Memory B cell (primary cell): ENCODE results near the gene AMIGO2.
"Not testable (repeated sequence)": the region's sequence is repeated elsewhere in the genome, so short reads cannot be mapped to it uniquely, and the experiment has no call there.

Source experiments
- ATAC-seq: fragments of 150-1000 bp; cut with Tn5 transposase; 2 replicates; pipeline ENCODE4 v1.10.0; 2021; ENCODE audit warnings: low read depth, mild to moderate bottlenecking, moderate library complexity
- DNase-seq, 2 donors: peaks; one replicate each; pipeline ENCODE4 v3.0.0; 2022; ENCODE audit warnings: low spot score in 2 of 2
- H3K27ac Mint-ChIP-seq: one replicate; pipeline ENCODE4 v1.8.0; 2022; ENCODE audit warnings: mild to moderate bottlenecking, moderate library complexity, mixed read lengths
- H3K27me3 Mint-ChIP-seq: one replicate; pipeline ENCODE4 v1.8.0; 2022; ENCODE audit warnings: mixed read lengths
- H3K36me3 Mint-ChIP-seq: one replicate; pipeline ENCODE4 v1.8.0; 2022; ENCODE audit warnings: mild to moderate bottlenecking, mixed read lengths
- H3K4me1 Mint-ChIP-seq: one replicate; pipeline ENCODE4 v1.8.0; 2022; ENCODE audit warnings: mixed read lengths
- H3K4me3 Mint-ChIP-seq: one replicate; pipeline ENCODE4 v1.8.0; 2022; ENCODE audit warnings: mild to moderate bottlenecking, moderate library complexity, mixed read lengths
- H3K9me3 Mint-ChIP-seq: one replicate; pipeline ENCODE4 v1.8.0; 2022; ENCODE audit warnings: mixed read lengths

The AMIGO2 gene

DNA sequence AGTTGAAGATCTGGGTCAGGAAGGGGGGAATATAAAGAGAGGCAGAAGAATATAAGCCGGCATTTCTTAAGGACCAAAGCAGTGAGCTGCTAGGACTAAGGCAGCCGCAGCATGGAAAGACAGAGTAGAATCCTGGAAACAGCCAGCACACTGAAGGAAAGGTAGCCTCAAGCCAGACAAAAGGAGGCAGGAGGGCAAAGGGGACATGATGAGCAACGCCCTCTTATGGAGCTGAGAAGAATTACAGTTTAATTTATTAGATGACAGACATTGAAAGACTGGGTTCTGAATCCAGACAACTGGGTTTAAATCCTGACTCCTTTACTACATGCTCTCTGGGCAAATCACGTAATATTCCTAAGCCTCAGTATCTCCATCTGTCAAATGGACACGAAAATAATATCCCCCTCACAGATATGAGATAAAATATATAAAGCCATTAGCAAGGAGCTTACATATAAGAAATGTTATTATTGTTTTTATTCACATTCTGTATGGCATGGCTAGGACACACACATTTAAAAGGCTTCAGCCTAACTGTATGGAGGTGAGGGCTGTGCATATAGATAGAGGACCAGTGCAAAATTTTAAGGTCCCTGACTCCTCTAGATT is 8.4 kb downstream of the AMIGO2 start:
- Mint-ChIP-seq H3K27me3 (no peaks in the 10 kb centered on the region), H3K9me3 (no peaks in the 10 kb centered on the region), H3K27ac (no peak overlapping the region), H3K4me1 (peaks cover 6% of the 10 kb centered on the region), H3K4me3 (no peak overlapping the region), H3K36me3 (no peaks in the 10 kb centered on the region)
- DNase-seq (no peak), ATAC-seq (no peak)

DNA sequence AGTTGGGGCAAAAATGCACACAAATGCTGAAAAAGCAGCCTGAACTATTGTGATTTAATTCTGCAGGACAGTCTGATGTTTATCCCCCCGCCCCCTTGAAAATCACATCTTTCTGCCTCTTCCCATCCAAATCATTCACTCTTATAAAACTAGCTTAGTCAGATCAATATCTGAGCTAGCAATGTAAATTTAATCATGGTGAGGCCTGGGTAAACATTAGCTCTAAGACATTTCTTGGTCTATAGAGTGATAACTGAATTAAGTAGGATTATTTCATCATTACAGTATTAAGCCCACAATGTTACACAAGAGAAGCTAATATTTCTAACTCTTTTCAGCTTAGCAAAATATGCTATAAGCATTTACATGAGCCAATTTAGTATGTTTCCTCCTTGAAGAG is 9.4 kb downstream of the AMIGO2 start:
- no peak for DNase-seq
- Mint-ChIP-seq H3K27me3 (no peaks in the 10 kb centered on the region), H3K9me3 (no peaks in the 10 kb centered on the region), H3K4me1 (peaks cover 6% of the 10 kb centered on the region), H3K4me3 (no peak overlapping the region), H3K36me3 (no peaks in the 10 kb centered on the region), H3K27ac (no peak overlapping the region)
- ATAC-seq = no peak

- Mint-ChIP-seq H3K27ac (peak overlapping the region; percentile 0), H3K27me3 (no peaks in the 10 kb centered on the region), H3K4me1 (peaks cover 6% of the 10 kb centered on the region), H3K9me3 (no peaks in the 10 kb centered on the region), H3K36me3 (no peaks in the 10 kb centered on the region), H3K4me3 (no peak overlapping the region)
- no peak for DNase-seq
- no peak for ATAC-seq
These were observed 11.2 kb downstream of the AMIGO2 start for GRCh38 chr12:47068539-47068938.

DNA sequence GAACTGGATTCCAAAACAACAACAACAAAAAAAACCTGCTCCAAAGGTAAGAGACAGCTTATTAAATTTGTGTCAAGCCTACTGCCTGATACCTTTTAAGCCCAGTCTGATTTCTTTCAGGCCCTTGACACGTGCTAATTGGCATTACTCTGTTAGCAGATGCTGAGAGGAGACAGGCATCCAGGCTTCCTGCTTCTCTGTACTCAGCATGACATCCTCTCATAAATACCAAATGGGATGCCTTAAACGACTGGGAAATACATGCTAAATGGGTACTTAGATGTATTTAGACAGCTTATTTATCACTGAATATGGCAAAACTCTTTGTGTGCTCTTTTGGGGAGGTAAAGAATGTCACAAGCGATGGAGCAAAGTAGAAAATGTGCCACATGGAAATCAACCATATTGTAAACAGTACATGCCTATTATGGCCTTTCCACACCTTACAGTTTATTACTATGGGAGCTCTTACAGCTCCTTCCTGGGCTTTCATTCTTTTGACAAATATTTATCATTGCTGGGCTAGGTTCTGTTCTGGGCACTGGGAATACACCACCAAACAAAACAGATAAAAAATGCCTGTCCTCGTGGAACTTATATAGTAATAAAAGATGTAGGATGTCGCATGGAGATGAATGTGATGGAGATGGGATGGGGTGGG is 11.9 kb downstream of the AMIGO2 start:
- H3K27ac Mint-ChIP-seq = peak overlapping the region; percentile 0
- H3K9me3 Mint-ChIP-seq = no peaks in the 10 kb centered on the region
- DNase-seq (no peak), ATAC-seq (no peak)
- H3K27me3 Mint-ChIP-seq = no peaks in the 10 kb centered on the region
- H3K4me1 Mint-ChIP-seq = peaks cover 6% of the 10 kb centered on the region
- no peak overlapping the region for H3K4me3 Mint-ChIP-seq
- no peaks in the 10 kb centered on the region for H3K36me3 Mint-ChIP-seq

DNA sequence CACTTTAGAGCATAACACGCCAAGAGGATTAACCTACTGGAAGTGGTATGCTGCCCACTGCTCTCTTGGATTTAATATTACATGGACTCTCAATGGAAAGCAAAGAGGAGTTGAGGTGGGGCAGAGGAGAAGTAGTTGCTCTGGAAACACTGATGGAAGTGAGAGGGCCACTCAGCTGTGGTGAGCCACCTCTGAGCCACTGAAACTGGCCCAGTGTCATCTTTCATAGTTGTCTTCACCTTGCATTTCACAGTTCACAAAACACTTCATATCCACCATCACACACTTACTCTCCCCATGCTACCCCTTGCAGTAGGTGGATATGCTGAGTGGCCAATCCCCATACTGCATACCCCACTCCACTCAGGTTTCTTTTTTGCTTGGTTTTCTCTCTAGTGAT is 12.6 kb downstream of the AMIGO2 start:
- Mint-ChIP-seq H3K36me3 (no peaks in the 10 kb centered on the region), H3K27me3 (no peaks in the 10 kb centered on the region), H3K27ac (no peak overlapping the region), H3K9me3 (no peaks in the 10 kb centered on the region), H3K4me1 (peaks cover 6% of the 10 kb centered on the region), H3K4me3 (no peak overlapping the region)
- DNase-seq (no peak), ATAC-seq (no peak)

DNA sequence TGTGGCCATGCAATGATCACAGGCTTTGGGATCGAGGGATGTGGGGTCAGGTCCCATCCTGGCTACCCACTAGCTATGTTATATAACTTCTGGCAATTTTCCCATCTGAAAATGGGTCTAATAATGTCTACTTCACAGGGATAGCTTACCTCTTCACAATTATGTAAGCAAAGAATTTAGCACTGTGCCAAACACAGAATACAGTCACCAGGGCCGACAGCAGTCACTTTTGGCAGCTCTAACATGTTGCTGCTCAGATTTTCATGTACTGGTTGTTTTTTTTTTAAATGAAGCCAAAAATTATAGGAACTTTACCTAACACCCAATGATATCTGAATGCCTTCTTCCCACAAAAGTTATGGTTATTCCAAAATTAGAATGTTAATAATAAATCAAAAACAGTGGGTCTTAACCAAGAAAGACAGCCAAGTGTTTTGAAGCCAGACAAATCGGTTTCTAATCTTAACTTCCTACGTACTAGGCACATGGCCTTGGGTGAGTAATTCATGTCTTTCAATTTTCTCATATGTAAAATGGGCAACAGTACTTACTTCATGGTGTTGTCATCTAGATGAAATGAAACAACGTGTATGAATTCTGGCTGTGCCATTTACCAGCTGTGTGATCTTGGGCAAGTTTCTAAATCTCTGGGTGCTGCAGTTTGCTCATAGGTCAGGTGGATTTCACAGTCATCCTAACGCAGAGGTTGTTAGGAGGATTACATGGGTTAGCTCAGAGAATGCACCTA is 13.3 kb downstream of the AMIGO2 start:
- H3K36me3 Mint-ChIP-seq = no peaks in the 10 kb centered on the region
- no peak overlapping the region for H3K4me3 Mint-ChIP-seq
- ATAC-seq (no peak), DNase-seq (no peak)
- H3K27ac Mint-ChIP-seq = no peak overlapping the region
- H3K4me1 Mint-ChIP-seq = peaks cover 6% of the 10 kb centered on the region
- no peaks in the 10 kb centered on the region for H3K27me3 Mint-ChIP-seq
- no peaks in the 10 kb centered on the region for H3K9me3 Mint-ChIP-seq

DNA sequence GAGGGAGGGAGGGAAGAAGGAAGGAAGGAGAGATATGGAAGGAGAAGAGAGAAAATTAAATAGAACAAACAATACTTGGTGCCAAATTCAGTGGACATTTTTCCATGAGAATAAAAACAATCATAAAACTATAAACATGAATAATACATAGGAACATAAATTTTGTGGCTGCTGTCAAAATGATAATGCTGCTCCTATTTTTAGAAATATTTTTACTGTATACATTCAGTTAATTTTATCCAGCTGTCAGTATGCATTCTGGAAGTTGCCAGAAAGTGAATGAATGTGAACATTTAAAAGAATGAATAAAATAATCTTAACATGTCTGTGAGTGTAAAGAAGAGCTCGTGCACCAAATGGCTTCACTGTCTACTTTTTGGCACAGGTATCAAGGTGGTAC is 14.2 kb downstream of the AMIGO2 start:
- Mint-ChIP-seq H3K4me3 (no peak overlapping the region), H3K27ac (no peak overlapping the region), H3K4me1 (peaks cover 6% of the 10 kb centered on the region), H3K9me3 (no peaks in the 10 kb centered on the region), H3K36me3 (no peaks in the 10 kb centered on the region), H3K27me3 (no peaks in the 10 kb centered on the region)
- no peak for ATAC-seq
- DNase-seq = no peak

GRCh38 chr12:47058640-47059039 is 21.1 kb downstream of the AMIGO2 start:
- H3K36me3 Mint-ChIP-seq, H3K27ac Mint-ChIP-seq, DNase-seq, H3K4me3 Mint-ChIP-seq, H3K4me1 Mint-ChIP-seq, H3K9me3 Mint-ChIP-seq, H3K27me3 Mint-ChIP-seq, ATAC-seq: not testable (repeated sequence)

DNA sequence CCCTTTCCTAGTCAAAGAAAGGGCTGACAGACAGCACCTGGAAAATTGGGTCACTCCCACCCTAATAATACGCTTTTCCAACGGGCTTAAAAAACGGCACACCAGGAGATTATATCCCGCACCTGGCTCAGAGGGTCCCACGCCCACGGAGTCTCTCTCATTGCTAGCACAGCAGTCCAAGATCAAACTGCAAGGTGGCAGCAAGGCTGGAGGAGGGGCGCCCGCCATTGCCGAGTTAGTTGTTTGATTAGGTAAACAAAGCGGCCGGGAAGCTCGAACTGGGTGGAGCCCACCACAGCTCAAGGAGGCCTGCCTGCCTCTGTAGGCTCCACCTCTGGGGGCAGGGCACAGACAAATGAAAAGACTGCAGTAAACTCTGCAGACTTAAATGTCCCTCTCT is 22.8 kb downstream of the AMIGO2 start:
- not testable (repeated sequence) for H3K4me1 Mint-ChIP-seq, DNase-seq, ATAC-seq, H3K4me3 Mint-ChIP-seq, H3K27ac Mint-ChIP-seq, H3K27me3 Mint-ChIP-seq, H3K36me3 Mint-ChIP-seq, H3K9me3 Mint-ChIP-seq

DNA sequence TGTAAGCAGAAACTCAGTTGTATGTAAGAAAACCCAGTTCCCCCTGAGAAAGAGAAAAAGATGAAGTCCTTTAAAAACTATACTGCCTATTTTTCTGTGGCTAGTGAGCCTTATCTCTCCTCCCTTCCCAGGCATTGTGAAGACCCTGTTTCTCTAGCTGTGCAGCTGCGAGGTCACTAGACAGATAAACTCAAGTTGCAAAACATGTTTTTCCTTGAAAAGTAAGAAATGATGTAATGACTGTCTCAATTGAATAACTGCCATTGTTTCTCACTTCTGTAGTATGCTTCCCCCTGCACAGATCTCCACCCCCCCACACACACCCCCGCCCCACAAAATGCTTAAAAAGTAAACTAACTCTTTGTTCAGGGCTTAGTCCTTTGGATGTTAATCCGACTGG is 23.9 kb downstream of the AMIGO2 start:
- peaks cover 12% of the 10 kb centered on the region for H3K9me3 Mint-ChIP-seq
- DNase-seq, H3K4me1 Mint-ChIP-seq, H3K4me3 Mint-ChIP-seq, H3K27me3 Mint-ChIP-seq, H3K27ac Mint-ChIP-seq, H3K36me3 Mint-ChIP-seq, ATAC-seq: not testable (repeated sequence)

DNA sequence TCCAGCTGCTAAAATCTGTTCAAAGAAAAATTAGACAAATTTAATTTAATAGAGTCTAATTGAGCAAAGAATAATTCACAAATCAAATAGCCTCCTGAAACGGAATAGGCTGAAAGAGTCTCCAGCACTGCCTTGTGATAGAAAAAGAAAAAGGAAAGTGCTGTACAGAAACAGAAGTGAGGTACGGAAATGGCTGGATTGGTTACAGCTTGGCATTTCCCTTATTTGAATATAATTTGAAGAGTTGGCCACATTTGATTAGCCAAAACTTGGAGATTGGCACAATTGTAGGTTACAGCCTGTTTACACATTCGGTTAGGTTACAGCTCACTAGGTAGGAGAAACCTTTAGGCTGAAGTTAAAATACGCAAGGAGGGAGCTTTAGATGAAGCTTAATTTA is 25.1 kb downstream of the AMIGO2 start:
- no peak overlapping the region for H3K4me3 Mint-ChIP-seq
- peaks cover 8% of the 10 kb centered on the region for H3K36me3 Mint-ChIP-seq
- H3K9me3 Mint-ChIP-seq = peaks cover 11% of the 10 kb centered on the region
- no peaks in the 10 kb centered on the region for H3K27me3 Mint-ChIP-seq
- no peaks in the 10 kb centered on the region for H3K4me1 Mint-ChIP-seq
- no peak overlapping the region for H3K27ac Mint-ChIP-seq
- DNase-seq (no peak), ATAC-seq (peak; percentile 82)

DNA sequence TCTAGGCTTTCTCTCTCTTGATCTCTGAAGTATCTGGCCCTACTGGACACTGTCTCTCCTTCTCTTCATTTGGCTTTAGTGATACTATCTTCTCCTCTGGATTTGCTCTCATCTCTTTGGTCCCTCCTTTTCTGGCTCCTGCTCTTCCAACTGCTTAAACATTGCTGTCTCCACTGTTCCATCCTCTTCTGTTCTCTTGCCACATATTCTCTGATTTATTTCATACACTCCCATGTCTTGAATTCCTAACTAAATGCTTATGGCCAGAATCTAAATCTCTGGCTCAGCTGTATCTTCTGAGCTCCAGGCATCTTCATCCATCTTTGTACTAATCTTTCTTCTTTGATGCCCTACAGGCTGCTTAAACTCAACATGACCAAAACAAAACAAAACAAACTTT is 25.8 kb downstream of the AMIGO2 start:
- ATAC-seq (no peak), DNase-seq (no peak)
- peaks cover 10% of the 10 kb centered on the region for H3K9me3 Mint-ChIP-seq
- no peak overlapping the region for H3K4me3 Mint-ChIP-seq
- peaks cover 8% of the 10 kb centered on the region for H3K36me3 Mint-ChIP-seq
- no peaks in the 10 kb centered on the region for H3K27me3 Mint-ChIP-seq
- no peaks in the 10 kb centered on the region for H3K4me1 Mint-ChIP-seq
- no peak overlapping the region for H3K27ac Mint-ChIP-seq

DNA sequence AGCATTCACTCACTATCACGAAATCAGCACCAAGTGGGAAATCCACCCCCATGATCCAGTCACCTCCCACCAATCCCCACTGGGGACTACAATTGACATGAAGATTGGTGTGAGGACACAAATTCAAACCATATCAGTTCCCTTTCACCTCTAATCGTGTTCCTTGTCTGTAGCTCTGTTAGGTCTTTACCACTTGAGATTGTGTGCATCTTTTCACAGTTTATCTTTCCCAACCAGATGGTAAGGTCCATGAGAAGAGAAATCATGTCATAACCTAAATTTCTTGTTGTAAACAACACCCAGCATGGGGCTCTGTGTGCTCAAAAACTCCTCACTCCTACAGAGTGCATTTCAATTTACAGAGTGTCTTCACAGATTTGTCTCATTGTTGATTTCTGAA is 27.5 kb downstream of the AMIGO2 start:
- no peaks in the 10 kb centered on the region for H3K4me1 Mint-ChIP-seq
- H3K9me3 Mint-ChIP-seq = peaks cover 15% of the 10 kb centered on the region

DNA sequence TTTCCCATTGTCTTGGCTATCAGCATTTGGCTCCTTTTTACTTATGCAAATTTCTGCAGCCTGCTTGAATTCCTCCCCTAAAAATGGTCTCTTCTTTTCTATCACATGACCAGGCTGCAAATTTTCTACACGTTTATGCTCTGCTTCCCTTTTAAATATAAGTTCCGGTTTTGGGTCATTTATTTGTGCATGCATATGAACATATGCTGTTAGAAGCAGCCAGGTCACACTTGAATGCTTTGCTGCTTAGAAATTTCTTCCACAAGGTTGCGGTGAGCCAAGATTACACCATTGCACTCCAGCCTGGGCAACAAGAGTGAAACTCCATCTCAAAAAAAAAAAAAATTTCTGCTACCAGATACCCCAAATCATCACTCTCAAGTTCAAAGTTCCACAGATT is 28.5 kb downstream of the AMIGO2 start:
- DNase-seq, H3K36me3 Mint-ChIP-seq, H3K4me3 Mint-ChIP-seq, H3K4me1 Mint-ChIP-seq, H3K27me3 Mint-ChIP-seq: not testable (repeated sequence)
- peak; percentile 65 for ATAC-seq
- Mint-ChIP-seq H3K9me3 (peaks cover 12% of the 10 kb centered on the region), H3K27ac (peak overlapping the region; percentile 25)

More for the DNA sequence above, 27.5 kb downstream of the AMIGO2 start:
- Mint-ChIP-seq H3K36me3 (peaks cover 12% of the 10 kb centered on the region), H3K4me3 (no peak overlapping the region), H3K27ac (no peak overlapping the region), H3K27me3 (no peaks in the 10 kb centered on the region)
- DNase-seq = no peak
- ATAC-seq = no peak
